K562 (cell line): ENCODE data around the gene RIMKLA. TPM values are rescaled to one million over a fixed set of nuclear protein-coding genes. Genes with fewer than 3 reads are reported as not detected.

Experiments
- ATAC-seq: fragments of 200-7000 bp; cut with Tn5 transposase; 3 replicates; pipeline ENCODE4 v1.9.1; 2020; ENCODE audit warnings: moderate library complexity
- BruUV-seq: library from RNA; stranded (reverse); fragments of 400-500 nt; replicated peaks from 2 replicates; lab custom pipeline; 2021; lab: Mats Ljungman, UMichigan
- CTCF ChIA-PET: fragments of 300-600 bp; formaldehyde crosslinking; extraction: SDS; loops from one replicate; lab custom pipeline; 2021; ENCODE audit warnings: low intra/inter-chr PET ratio; lab: Yijun Ruan, JAX
- POLR2A ChIA-PET: fragments of 300-600, 350-650 bp; sonication (Branson Sonifier 250); formaldehyde crosslinking; extraction: SDS; loops from one replicate; lab custom pipeline; 2021; ENCODE audit warnings: antibody characterized with exemption, inconsistent platforms; lab: Yijun Ruan, JAX
- DNase-seq, 4 experiments: peaks; one replicate each; pipeline versions ENCODE4 v3.0.0 to v3.0.0-alpha.2; 2011 to 2018; ENCODE audit warnings: low spot score in 3 of 4, mixed read lengths in 3 of 4; ENCODE audit errors: extremely low read depth in 1 of 4
- FAIRE-seq: peaks from 2 replicates; lab custom pipeline; 2011; peaks lifted over from hg19 to GRCh38; lab: Jason Lieb, UNC
- H2AFZ ChIP-seq: 2 replicates; pipeline ENCODE4 v1.6.0; 2011; ENCODE audit warnings: low read depth, low read length, control low read depth, inconsistent platforms
- H3K27ac ChIP-seq: fragments of 200-600 bp; 3 replicates; pipeline ENCODE4 v1.8.0; 2011; ENCODE audit warnings: low read depth, mild to moderate bottlenecking, control low read depth, inconsistent platforms, low read length, moderate library complexity, mixed read lengths; ENCODE audit errors: extremely low read depth
- H3K27me3 ChIP-seq, 2 experiments: fragments of 300-600 bp in 1 of 2; 2 replicates in 1 of 2; 3 replicates in 1 of 2; pipeline versions ENCODE4 v1.6.0 to v1.8.0; 2011; ENCODE audit warnings: inconsistent platforms in 2 of 2, low read length in 2 of 2, mild to moderate bottlenecking in 1 of 2, mixed read lengths in 1 of 2, moderate library complexity in 1 of 2; ENCODE audit not compliant: control insufficient read depth in 2 of 2, insufficient read depth in 2 of 2
- H3K36me3 ChIP-seq: fragments of 300-600 bp; 3 replicates; pipeline ENCODE4 v1.8.0; 2011; ENCODE audit warnings: mild to moderate bottlenecking, low read length, inconsistent platforms; ENCODE audit not compliant: control insufficient read depth, insufficient read depth
- H3K4me1 ChIP-seq, 2 experiments: fragments of 200-600 bp in 1 of 2; replicated peaks in 1 of 2; 2 replicates in 1 of 2; 3 replicates in 1 of 2; pipeline versions ENCODE4 v1.5.1 to v1.8.0; 2011; ENCODE audit warnings: inconsistent platforms in 2 of 2, low read length in 2 of 2, mild to moderate bottlenecking in 1 of 2, mixed read lengths in 1 of 2, moderate library complexity in 1 of 2; ENCODE audit not compliant: control insufficient read depth in 2 of 2, insufficient read depth in 2 of 2
- H3K4me2 ChIP-seq: 2 replicates; pipeline ENCODE4 v1.6.1; 2011; ENCODE audit warnings: low read length, control low read depth, inconsistent platforms, mixed read lengths; ENCODE audit not compliant: insufficient read depth
- H3K4me3 ChIP-seq: fragments of 200-600 bp; sonication (generic), shearing (Covaris generic); 2 replicates; pipeline ENCODE4 v1.5.1; 2016; ENCODE audit warnings: control low read depth, inconsistent platforms
- H3K79me2 ChIP-seq: fragments of 200-600 bp; 3 replicates; pipeline ENCODE4 v1.8.0; 2011; ENCODE audit warnings: low read length, inconsistent platforms; ENCODE audit not compliant: control insufficient read depth, insufficient read depth
- H3K9ac ChIP-seq, 2 experiments: 2 replicates each; pipeline versions ENCODE4 v1.6.0 to v1.6.1; 2011; ENCODE audit warnings: low read depth in 2 of 2, low read length in 2 of 2, control low read depth in 1 of 2, inconsistent platforms in 1 of 2, mild to moderate bottlenecking in 1 of 2, mixed read lengths in 1 of 2; ENCODE audit not compliant: insufficient read depth in 1 of 2
- H3K9me1 ChIP-seq: one replicate; pipeline ENCODE4 v1.6.0; 2011; ENCODE audit warnings: inconsistent platforms, mild to moderate bottlenecking, low read length, moderate library complexity; ENCODE audit not compliant: control insufficient read depth, insufficient read depth
- H3K9me3 ChIP-seq: replicated peaks from 2 replicates; pipeline ENCODE4 v1.5.1; 2011; ENCODE audit warnings: low read depth, low read length, inconsistent platforms; ENCODE audit not compliant: control insufficient read depth, insufficient read depth
- H4K20me1 ChIP-seq: replicated peaks from 2 replicates; pipeline ENCODE4 v1.6.1; 2011; ENCODE audit warnings: low read length, inconsistent platforms, mixed read lengths; ENCODE audit not compliant: control insufficient read depth, insufficient read depth
- CAMTA2 ChIP-seq: fragments of 250-450 bp; sonication (Bioruptor Pico); conservative IDR thresholded peaks from 2 replicates; pipeline ENCODE4 v1.5.1; 2022
- EP400 ChIP-seq: fragments of 450-650 bp; IDR thresholded peaks from 2 replicates; pipeline ENCODE4 v1.6.1; 2017; ENCODE audit warnings: antibody characterized with exemption, mild to moderate bottlenecking, moderate library complexity
- MYNN ChIP-seq, 2 experiments: sonication (generic); formaldehyde crosslinking in 1 of 2; IDR thresholded peaks; 2 replicates each; pipeline versions ENCODE4 v1.5.0 to v1.6.1; 2016 to 2020; ENCODE audit warnings: antibody characterized with exemption in 1 of 2, missing genetic modification reagents in 1 of 2
- RFX5 ChIP-seq: IDR thresholded peaks from 2 replicates; pipeline ENCODE4 v1.6.1; 2011; ENCODE audit warnings: low read depth, mild to moderate bottlenecking, improper control_type of control experiment, low read length
- SMAD2 ChIP-seq: fragments of 150-350 bp; IDR thresholded peaks from 2 replicates; pipeline ENCODE4 v1.6.1; 2014; ENCODE audit warnings: low read depth, mild to moderate bottlenecking, low read length
- STAT5A ChIP-seq: IDR thresholded peaks from 2 replicates; pipeline ENCODE4 v1.6.1; 2012; ENCODE audit warnings: low read length, inconsistent platforms, borderline replicate concordance
- TGIF2 ChIP-seq: sonication (generic); formaldehyde crosslinking; IDR thresholded peaks from 2 replicates; pipeline ENCODE4 v1.8.1; 2022; ENCODE audit warnings: mild to moderate bottlenecking, missing genetic modification reagents, moderate library complexity
- ZNF253 ChIP-seq: fragments of 250-450 bp; sonication (Bioruptor Pico); conservative IDR thresholded peaks from 2 replicates; pipeline ENCODE4 v1.6.1; 2021; ENCODE audit warnings: mild to moderate bottlenecking
- ZNF785 ChIP-seq: fragments of 250-450 bp; sonication (Bioruptor Pico); IDR thresholded peaks from 2 replicates; pipeline ENCODE4 v1.4.0; 2020; ENCODE audit warnings: mild to moderate bottlenecking
- WGBS: fragments of 100-300 bp; shearing (Covaris generic); methylation state at CpG from one replicate; pipeline ENCODE4 v1.1.6; 2016; ENCODE audit warnings: low coverage, mixed read lengths; ENCODE audit not compliant: insufficient coverage; ENCODE audit errors: missing lambda C conversion rate; 5-methylcytosine and 5-hydroxymethylcytosine counted together
- in situ Hi-C: fragments of 300-500 bp; cut with MboI; formaldehyde crosslinking; loops from 4 replicates; pipeline ENCODE4 v1.15.0; 2018; ENCODE audit warnings: inconsistent platforms, mixed read lengths
- intact Hi-C: fragments of 100-400 bp; cut with micrococcal nuclease; formaldehyde crosslinking; loops from 2 replicates; pipeline ENCODE4 v1.14.2; 2022
- polyA plus RNA-seq, 8 experiments: library from polyadenylated mRNA; depleted of rRNA in 4 of 8; stranded (reverse) in 5 of 8; unstranded in 3 of 8; fragments of >200 nt; fragmentation: Nextera tagmentation in 2 of 8; fragmentation: Illumina TruSeq in 1 of 8; extraction: Ambion mirVana in 2 of 8; extraction: Trizol in 1 of 8; gene quantifications; 2 replicates each; pipeline versions ENCODE4 v1.2.1 to v1.2.3, GENCODE V29; 2011 to 2014; ENCODE audit warnings: inconsistent platforms in 1 of 8, missing spikeins in 1 of 8
- total RNA-seq, 7 experiments: library from RNA; depleted of rRNA in 6 of 7; stranded (reverse); fragments of >200 nt in 6 of 7; fragmentation: Illumina TruSeq in 2 of 7; extraction: Trizol in 2 of 7; gene quantifications; 2 replicates each; pipeline versions ENCODE4 v1.2.1 to v1.2.3, GENCODE V29; 2011 to 2021; ENCODE audit warnings: low replicate concordance in 1 of 7
- TF ChIP-seq, protein P1 (sequence below): fragments of 250-450 bp; sonication (Bioruptor Pico); IDR thresholded peaks from 2 replicates; pipeline ENCODE4 v1.9.0; 2021; ENCODE audit warnings: mild to moderate bottlenecking, inconsistent platforms
- TF ChIP-seq, protein P2 (sequence below), 2 experiments: fragments of 450-650 bp; IDR thresholded peaks; 2 replicates each; pipeline ENCODE4 v1.6.1; 2016
- TF ChIP-seq, protein P3 (sequence below): fragments of 200-800 bp; sonication (Bioruptor generic); IDR thresholded peaks from 2 replicates; pipeline ENCODE4 v1.6.1; 2017; ENCODE audit warnings: missing genetic modification characterization, missing compliant biosample characterization
- TF ChIP-seq, protein P4 (sequence below), 3 experiments: IDR thresholded peaks in 2 of 3; conservative IDR thresholded peaks in 1 of 3; 2 replicates each; pipeline ENCODE4 v1.5.1; 2011 to 2012; ENCODE audit warnings: low read length in 3 of 3, mild to moderate bottlenecking in 3 of 3, control low read depth in 2 of 3, improper control_type of control experiment in 1 of 3, inconsistent platforms in 1 of 3, low read depth in 1 of 3, mixed read lengths in 1 of 3, moderate library complexity in 1 of 3; ENCODE audit not compliant: insufficient read depth in 2 of 3
- TF ChIP-seq, protein P5 (sequence below): fragments of 250-450 bp; sonication (Bioruptor Pico); IDR thresholded peaks from 2 replicates; pipeline ENCODE4 v1.8.0; 2021; ENCODE audit warnings: moderate library complexity, mild to moderate bottlenecking, inconsistent platforms

Gene RIMKLA
- total and polyA plus RNA-seq, 9 of the 15 experiments (the other 6 are each of a cell fraction or from before 2014, with no cell fraction given) = 0.02 TPM; not detected in 8

DNA sequence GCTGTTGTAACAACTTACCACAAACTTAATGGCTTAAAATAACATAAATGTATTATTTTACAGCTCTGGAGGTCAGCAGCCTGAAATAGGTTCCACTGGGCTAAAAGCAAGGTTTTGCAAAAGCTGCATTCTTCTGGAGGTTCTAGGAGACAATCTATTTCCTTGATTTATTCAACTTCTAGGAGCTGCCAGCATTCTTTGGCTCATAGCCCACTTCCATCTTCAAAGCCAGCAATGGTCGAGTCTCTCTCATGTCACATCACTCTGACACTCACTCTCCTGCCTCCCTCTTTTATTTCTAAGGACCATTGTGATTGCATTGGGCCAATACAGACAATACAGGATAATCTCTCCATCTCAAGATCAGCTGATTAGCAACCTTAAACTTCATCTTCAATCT is 30.5 kb upstream of the RIMKLA start:
- DNase-seq (no peak), FAIRE-seq (no peak), ATAC-seq (no peak)
- H3K4me3 ChIP-seq = no peak overlapping the region
- H2AFZ ChIP-seq = no peak overlapping the region
- no peaks in the 10 kb centered on the region for H3K79me2 ChIP-seq
- H3K27ac ChIP-seq = no peak overlapping the region
- H3K4me1 ChIP-seq = no peaks in the 10 kb centered on the region
- intact Hi-C loops = no loop called here
- no peaks in the 10 kb centered on the region for H3K9me3 ChIP-seq
- CTCF ChIA-PET = no interaction called here
- no TSS peak for BruUV-seq
- H3K9ac ChIP-seq = no peak overlapping the region
- WGBS = 0% methylated on average over 1 of the region's 1 CpG
- no peaks in the 10 kb centered on the region for H4K20me1 ChIP-seq
- H3K4me2 ChIP-seq = no peak overlapping the region
- POLR2A ChIA-PET = interaction anchor here (0.6 to 0.8 kb wide), 2 partner anchors 13 to 64 kb away, joined by 3 read pairs; no protein-coding TSS in a partner anchor
- in situ Hi-C loops = no loop called here
- H3K36me3 ChIP-seq = no peaks in the 10 kb centered on the region
- H3K27me3 ChIP-seq = peaks cover 13 to 18% of the 10 kb centered on the region in 2 experiments; a peak in 4 of 5 replicates
- no peaks in the 10 kb centered on the region for H3K9me1 ChIP-seq
- TF ChIP-seq TGIF2 (CRISPR knock-in tag) = no peak
- no peak for TF ChIP-seq MYNN (IDR thresholded peaks at IDR 0.05)
- no peak for TF ChIP-seq MYNN (CRISPR knock-in tag; IDR thresholded peaks at IDR 0.05)
- TF ChIP-seq ZNF785 (CRISPR knock-in tag) = no peak
- TF ChIP-seq RFX5 = no peak
- TF ChIP-seq, protein P1, sequence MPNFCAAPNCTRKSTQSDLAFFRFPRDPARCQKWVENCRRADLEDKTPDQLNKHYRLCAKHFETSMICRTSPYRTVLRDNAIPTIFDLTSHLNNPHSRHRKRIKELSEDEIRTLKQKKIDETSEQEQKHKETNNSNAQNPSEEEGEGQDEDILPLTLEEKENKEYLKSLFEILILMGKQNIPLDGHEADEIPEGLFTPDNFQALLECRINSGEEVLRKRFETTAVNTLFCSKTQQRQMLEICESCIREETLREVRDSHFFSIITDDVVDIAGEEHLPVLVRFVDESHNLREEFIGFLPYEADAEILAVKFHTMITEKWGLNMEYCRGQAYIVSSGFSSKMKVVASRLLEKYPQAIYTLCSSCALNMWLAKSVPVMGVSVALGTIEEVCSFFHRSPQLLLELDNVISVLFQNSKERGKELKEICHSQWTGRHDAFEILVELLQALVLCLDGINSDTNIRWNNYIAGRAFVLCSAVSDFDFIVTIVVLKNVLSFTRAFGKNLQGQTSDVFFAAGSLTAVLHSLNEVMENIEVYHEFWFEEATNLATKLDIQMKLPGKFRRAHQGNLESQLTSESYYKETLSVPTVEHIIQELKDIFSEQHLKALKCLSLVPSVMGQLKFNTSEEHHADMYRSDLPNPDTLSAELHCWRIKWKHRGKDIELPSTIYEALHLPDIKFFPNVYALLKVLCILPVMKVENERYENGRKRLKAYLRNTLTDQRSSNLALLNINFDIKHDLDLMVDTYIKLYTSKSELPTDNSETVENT (CRISPR knock-in tag) = no peak
- TF ChIP-seq, protein P2, sequence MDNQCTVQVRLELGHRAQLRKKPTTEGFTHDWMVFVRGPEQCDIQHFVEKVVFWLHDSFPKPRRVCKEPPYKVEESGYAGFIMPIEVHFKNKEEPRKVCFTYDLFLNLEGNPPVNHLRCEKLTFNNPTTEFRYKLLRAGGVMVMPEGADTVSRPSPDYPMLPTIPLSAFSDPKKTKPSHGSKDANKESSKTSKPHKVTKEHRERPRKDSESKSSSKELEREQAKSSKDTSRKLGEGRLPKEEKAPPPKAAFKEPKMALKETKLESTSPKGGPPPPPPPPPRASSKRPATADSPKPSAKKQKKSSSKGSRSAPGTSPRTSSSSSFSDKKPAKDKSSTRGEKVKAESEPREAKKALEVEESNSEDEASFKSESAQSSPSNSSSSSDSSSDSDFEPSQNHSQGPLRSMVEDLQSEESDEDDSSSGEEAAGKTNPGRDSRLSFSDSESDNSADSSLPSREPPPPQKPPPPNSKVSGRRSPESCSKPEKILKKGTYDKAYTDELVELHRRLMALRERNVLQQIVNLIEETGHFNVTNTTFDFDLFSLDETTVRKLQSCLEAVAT (IDR thresholded peaks at IDR 0.05) = no peak
- TF ChIP-seq, protein P3, sequence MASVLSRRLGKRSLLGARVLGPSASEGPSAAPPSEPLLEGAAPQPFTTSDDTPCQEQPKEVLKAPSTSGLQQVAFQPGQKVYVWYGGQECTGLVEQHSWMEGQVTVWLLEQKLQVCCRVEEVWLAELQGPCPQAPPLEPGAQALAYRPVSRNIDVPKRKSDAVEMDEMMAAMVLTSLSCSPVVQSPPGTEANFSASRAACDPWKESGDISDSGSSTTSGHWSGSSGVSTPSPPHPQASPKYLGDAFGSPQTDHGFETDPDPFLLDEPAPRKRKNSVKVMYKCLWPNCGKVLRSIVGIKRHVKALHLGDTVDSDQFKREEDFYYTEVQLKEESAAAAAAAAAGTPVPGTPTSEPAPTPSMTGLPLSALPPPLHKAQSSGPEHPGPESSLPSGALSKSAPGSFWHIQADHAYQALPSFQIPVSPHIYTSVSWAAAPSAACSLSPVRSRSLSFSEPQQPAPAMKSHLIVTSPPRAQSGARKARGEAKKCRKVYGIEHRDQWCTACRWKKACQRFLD (CRISPR knock-in tag) = no peak
- TF ChIP-seq, protein P4, sequence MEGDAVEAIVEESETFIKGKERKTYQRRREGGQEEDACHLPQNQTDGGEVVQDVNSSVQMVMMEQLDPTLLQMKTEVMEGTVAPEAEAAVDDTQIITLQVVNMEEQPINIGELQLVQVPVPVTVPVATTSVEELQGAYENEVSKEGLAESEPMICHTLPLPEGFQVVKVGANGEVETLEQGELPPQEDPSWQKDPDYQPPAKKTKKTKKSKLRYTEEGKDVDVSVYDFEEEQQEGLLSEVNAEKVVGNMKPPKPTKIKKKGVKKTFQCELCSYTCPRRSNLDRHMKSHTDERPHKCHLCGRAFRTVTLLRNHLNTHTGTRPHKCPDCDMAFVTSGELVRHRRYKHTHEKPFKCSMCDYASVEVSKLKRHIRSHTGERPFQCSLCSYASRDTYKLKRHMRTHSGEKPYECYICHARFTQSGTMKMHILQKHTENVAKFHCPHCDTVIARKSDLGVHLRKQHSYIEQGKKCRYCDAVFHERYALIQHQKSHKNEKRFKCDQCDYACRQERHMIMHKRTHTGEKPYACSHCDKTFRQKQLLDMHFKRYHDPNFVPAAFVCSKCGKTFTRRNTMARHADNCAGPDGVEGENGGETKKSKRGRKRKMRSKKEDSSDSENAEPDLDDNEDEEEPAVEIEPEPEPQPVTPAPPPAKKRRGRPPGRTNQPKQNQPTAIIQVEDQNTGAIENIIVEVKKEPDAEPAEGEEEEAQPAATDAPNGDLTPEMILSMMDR (IDR thresholded peaks at IDR 0.05 in 2 of 3, conservative IDR thresholded peaks at IDR 0.05 in 1 of 3; ENCODE audit: insufficient read depth in 2 of 3, low read depth in 1 of 3, low read length in 3 of 3) = no peak
- TF ChIP-seq SMAD2 = no peak
- TF ChIP-seq STAT5A = no peak
- TF ChIP-seq ZNF253 = no peak
- TF ChIP-seq CAMTA2 (CRISPR knock-in tag) = no peak
- no peak for TF ChIP-seq EP400
- TF ChIP-seq, protein P5, sequence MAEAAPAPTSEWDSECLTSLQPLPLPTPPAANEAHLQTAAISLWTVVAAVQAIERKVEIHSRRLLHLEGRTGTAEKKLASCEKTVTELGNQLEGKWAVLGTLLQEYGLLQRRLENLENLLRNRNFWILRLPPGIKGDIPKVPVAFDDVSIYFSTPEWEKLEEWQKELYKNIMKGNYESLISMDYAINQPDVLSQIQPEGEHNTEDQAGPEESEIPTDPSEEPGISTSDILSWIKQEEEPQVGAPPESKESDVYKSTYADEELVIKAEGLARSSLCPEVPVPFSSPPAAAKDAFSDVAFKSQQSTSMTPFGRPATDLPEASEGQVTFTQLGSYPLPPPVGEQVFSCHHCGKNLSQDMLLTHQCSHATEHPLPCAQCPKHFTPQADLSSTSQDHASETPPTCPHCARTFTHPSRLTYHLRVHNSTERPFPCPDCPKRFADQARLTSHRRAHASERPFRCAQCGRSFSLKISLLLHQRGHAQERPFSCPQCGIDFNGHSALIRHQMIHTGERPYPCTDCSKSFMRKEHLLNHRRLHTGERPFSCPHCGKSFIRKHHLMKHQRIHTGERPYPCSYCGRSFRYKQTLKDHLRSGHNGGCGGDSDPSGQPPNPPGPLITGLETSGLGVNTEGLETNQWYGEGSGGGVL = no peak
